ENCODE measurements around the gene RNASE2.

- TF ChIP-seq CTCF (IDR thresholded peaks at IDR 0.05) (no peak), POLR2A (IDR thresholded peaks at IDR 0.05) (no peak)
Observed at GRCh38 chr14:20997115-20997514, 41.8 kb downstream of the RNASE2 start.
